Measurements from ENCODE around the gene ABHD5.

The ABHD5 gene

GRCh38 chr3:43710607-43711006, 19.9 kb downstream of the ABHD5 start:
- no peaks in the 10 kb centered on the region for H3K9me3 Mint-ChIP-seq
- H3K36me3 Mint-ChIP-seq (ENCODE audit: low read depth): peaks cover 49% of the 10 kb centered on the region
- no peaks in the 10 kb centered on the region for H3K27me3 Mint-ChIP-seq
- peaks cover 18% of the 10 kb centered on the region for H3K4me1 Mint-ChIP-seq (ENCODE audit: low read depth)
- intact Hi-C loops (cut with micrococcal nuclease): no loop called here
- H3K27ac Mint-ChIP-seq: no peak overlapping the region
- H3K4me3 Mint-ChIP-seq: no peak overlapping the region

GRCh38 chr3:43718296-43718695, 27.6 kb downstream of the ABHD5 start:
- Mint-ChIP-seq H3K9me3 (no peaks in the 10 kb centered on the region), H3K27me3 (no peaks in the 10 kb centered on the region), H3K36me3 (ENCODE audit: low read depth) (peaks cover 67% of the 10 kb centered on the region), H3K4me1 (ENCODE audit: low read depth) (no peaks in the 10 kb centered on the region), H3K27ac (no peak overlapping the region), H3K4me3 (no peak overlapping the region)
- intact Hi-C loops (cut with micrococcal nuclease): no loop called here

DNA sequence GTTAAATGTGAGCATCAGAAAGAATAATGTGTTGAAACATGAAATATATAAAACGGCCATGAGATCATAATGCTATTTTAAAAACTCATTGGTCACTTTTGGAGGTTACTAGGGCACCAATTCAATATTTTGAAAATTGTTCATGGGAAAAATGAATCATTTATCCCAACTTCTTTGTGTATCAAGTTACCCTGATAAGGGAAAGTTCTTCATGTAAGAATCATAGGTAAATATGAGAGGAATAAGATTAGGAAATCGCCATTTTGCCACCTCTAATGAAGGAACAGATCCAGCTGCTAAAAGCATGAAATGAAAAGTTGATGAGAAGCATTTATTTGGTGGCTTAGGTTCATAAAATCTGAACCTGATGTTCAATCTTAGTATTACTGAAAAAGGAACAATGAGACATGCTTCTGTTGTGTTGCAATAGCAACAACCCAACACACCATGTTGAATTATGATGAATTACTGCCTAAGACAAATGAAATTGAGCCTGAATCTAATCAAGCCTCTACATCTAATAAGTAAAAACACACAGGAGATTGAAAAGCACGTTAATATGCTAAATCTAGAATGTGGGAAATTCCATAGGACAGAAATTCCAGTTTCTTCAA, 32.5 kb downstream of the ABHD5 start:
- intact Hi-C loops (cut with micrococcal nuclease): no loop called here
- Mint-ChIP-seq H3K27me3 (no peaks in the 10 kb centered on the region), H3K4me1 (ENCODE audit: low read depth) (no peaks in the 10 kb centered on the region), H3K36me3 (ENCODE audit: low read depth) (peaks cover 43% of the 10 kb centered on the region), H3K27ac (no peak overlapping the region), H3K4me3 (no peak overlapping the region), H3K9me3 (no peaks in the 10 kb centered on the region)

GRCh38 chr3:43726521-43726920, 35.8 kb downstream of the ABHD5 start:
- Mint-ChIP-seq H3K27ac (no peak overlapping the region), H3K27me3 (no peaks in the 10 kb centered on the region), H3K4me3 (no peak overlapping the region), H3K4me1 (ENCODE audit: low read depth) (no peaks in the 10 kb centered on the region), H3K9me3 (no peaks in the 10 kb centered on the region), H3K36me3 (ENCODE audit: low read depth) (peaks cover 37% of the 10 kb centered on the region)
- intact Hi-C loops (cut with micrococcal nuclease): no loop called here

- H3K4me3 Mint-ChIP-seq: no peak overlapping the region
- H3K27ac Mint-ChIP-seq: no peak overlapping the region
- no peaks in the 10 kb centered on the region for H3K27me3 Mint-ChIP-seq
- intact Hi-C loops (cut with micrococcal nuclease): no loop called here
- H3K4me1 Mint-ChIP-seq (ENCODE audit: low read depth): no peaks in the 10 kb centered on the region
- peaks cover 37% of the 10 kb centered on the region for H3K36me3 Mint-ChIP-seq (ENCODE audit: low read depth)
- no peaks in the 10 kb centered on the region for H3K9me3 Mint-ChIP-seq
These were observed 37.2 kb downstream of the ABHD5 start for GRCh38 chr3:43727930-43728329.

GRCh38 chr3:43728476-43728875, 37.7 kb downstream of the ABHD5 start:
- Mint-ChIP-seq H3K27me3 (no peaks in the 10 kb centered on the region), H3K36me3 (ENCODE audit: low read depth) (peaks cover 41% of the 10 kb centered on the region), H3K9me3 (no peaks in the 10 kb centered on the region), H3K27ac (no peak overlapping the region), H3K4me1 (ENCODE audit: low read depth) (no peaks in the 10 kb centered on the region), H3K4me3 (no peak overlapping the region)
- intact Hi-C loops (cut with micrococcal nuclease): no loop called here

GRCh38 chr3:43728947-43729346, 38.2 kb downstream of the ABHD5 start:
- no peak overlapping the region for H3K4me3 Mint-ChIP-seq
- H3K36me3 Mint-ChIP-seq (ENCODE audit: low read depth): peaks cover 45% of the 10 kb centered on the region
- no peak overlapping the region for H3K27ac Mint-ChIP-seq
- no peaks in the 10 kb centered on the region for H3K27me3 Mint-ChIP-seq
- no peaks in the 10 kb centered on the region for H3K4me1 Mint-ChIP-seq (ENCODE audit: low read depth)
- no peaks in the 10 kb centered on the region for H3K9me3 Mint-ChIP-seq
- intact Hi-C loops (cut with micrococcal nuclease): no loop called here

GRCh38 chr3:43729707-43730414, 39.1 kb downstream of the ABHD5 start:
- no peaks in the 10 kb centered on the region for H3K9me3 Mint-ChIP-seq
- no peak overlapping the region for H3K4me3 Mint-ChIP-seq
- no peaks in the 10 kb centered on the region for H3K27me3 Mint-ChIP-seq
- intact Hi-C loops (cut with micrococcal nuclease): no loop called here
- peaks cover 54% of the 10 kb centered on the region for H3K36me3 Mint-ChIP-seq (ENCODE audit: low read depth)
- H3K27ac Mint-ChIP-seq: no peak overlapping the region
- H3K4me1 Mint-ChIP-seq (ENCODE audit: low read depth): no peaks in the 10 kb centered on the region

DNA sequence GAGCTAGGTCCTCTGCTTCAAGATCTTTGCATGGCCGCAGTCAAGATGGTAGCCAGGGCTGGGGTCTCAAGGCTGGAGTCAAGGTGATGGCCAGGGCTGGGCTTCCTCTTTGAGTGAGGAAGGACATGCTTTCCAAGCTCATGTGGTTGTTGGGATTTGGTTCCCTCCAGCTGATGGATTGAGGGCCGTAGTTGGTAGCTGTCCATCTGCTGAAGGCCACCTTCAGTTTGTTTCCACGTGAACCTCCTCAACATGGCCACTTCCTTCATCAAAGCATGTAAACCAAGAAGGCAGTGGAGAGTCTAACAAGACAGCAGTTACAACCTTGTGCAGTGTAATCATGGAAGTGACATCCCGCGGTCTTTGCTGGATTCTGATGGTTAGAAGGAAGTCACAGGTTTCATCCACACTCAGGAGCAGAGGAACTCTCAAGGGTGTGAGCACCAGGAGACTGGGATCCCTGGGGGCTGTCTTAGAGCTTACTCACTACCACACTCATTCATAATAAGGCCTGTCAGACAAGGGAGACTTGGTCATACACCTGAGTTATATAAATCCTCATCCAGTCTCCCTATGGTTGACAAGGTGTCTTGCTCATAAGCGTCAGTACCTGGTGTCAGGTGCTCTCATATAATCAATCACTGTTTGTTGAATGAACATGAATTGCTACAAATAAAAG, 42.1 kb downstream of the ABHD5 start:
- H3K4me3 Mint-ChIP-seq: no peak overlapping the region
- H3K4me1 Mint-ChIP-seq (ENCODE audit: low read depth): no peaks in the 10 kb centered on the region
- H3K36me3 Mint-ChIP-seq (ENCODE audit: low read depth): peaks cover 49% of the 10 kb centered on the region
- no peak overlapping the region for H3K27ac Mint-ChIP-seq
- H3K27me3 Mint-ChIP-seq: no peaks in the 10 kb centered on the region
- H3K9me3 Mint-ChIP-seq: no peaks in the 10 kb centered on the region
- intact Hi-C loops (cut with micrococcal nuclease): no loop called here

DNA sequence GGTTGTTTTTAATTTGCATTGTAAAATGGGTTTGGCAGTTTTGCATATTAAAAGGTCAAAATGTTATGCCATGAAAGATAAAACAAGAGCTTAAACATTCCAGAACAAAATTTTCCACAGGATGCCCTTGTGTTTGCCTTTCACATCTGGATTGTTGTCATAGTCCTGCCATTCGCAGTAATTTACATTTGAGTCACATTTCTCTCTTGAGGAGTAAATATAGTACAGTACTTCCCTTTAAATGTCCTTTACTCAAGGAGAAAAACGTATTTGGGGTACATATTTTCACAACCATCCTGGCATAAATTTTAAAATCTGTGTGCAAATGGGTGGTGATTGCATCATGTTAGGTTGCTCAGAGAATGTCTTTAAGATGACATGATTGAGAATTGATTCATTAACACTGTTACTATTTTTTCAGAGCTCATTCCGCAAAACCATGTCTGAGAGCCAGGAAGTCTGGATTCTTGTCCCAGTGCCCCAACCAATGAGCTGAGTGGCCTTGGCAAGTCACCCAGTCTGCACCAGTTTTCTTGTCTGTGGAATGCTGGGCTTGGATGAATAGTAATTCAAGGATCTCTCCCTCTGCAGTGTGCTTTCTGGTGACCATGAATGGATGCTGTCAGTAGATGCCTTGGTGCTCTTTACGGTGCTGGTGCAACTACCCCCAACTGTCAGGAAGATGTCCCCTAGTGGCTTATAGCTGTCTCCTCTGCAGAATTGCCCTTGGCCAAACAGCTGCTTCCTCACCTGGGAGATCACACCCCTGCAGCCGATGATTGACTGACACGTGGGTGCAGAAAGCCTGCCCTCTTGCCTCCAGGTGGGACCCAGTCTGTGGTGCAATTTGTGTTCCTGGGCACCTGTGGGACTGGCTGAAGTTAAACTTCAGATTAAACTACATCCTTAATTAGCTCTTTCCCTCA, 43.0 kb downstream of the ABHD5 start:
- peaks cover 41% of the 10 kb centered on the region for H3K36me3 Mint-ChIP-seq (ENCODE audit: low read depth)
- H3K27me3 Mint-ChIP-seq: no peaks in the 10 kb centered on the region

DNA sequence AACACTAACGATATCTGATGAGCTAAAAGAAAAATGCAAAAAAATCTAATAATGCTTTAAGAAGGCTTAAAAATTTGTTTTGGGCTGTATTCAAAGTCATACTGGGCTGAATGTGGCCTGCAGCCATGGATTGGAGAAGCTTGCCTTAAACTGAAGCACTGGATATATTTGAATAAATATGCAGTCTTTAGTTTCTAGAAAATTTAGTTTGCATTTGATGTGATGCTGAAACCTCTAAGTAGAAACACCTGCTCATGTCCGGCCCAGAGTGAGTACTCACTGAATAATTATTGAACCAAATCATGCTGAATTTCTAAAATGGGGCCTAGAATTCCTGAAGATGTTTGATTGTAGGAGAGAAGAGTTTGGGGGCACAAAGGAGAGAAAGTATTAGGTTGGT, 43.9 kb downstream of the ABHD5 start:
- H3K4me1 Mint-ChIP-seq (ENCODE audit: low read depth): no peaks in the 10 kb centered on the region
- intact Hi-C loops (cut with micrococcal nuclease): no loop called here
- no peaks in the 10 kb centered on the region for H3K9me3 Mint-ChIP-seq
- peaks cover 33% of the 10 kb centered on the region for H3K36me3 Mint-ChIP-seq (ENCODE audit: low read depth)
- H3K27me3 Mint-ChIP-seq: no peaks in the 10 kb centered on the region
- no peak overlapping the region for H3K4me3 Mint-ChIP-seq
- no peak overlapping the region for H3K27ac Mint-ChIP-seq

More for the DNA sequence above, 43.0 kb downstream of the ABHD5 start:
- H3K4me1 Mint-ChIP-seq (ENCODE audit: low read depth): no peaks in the 10 kb centered on the region
- H3K9me3 Mint-ChIP-seq: no peaks in the 10 kb centered on the region
- no peak overlapping the region for H3K27ac Mint-ChIP-seq
- H3K4me3 Mint-ChIP-seq: no peak overlapping the region
- intact Hi-C loops (cut with micrococcal nuclease): no loop called here

- H3K4me1 Mint-ChIP-seq (ENCODE audit: low read depth): no peaks in the 10 kb centered on the region
- no peak overlapping the region for H3K27ac Mint-ChIP-seq
- H3K4me3 Mint-ChIP-seq: no peak overlapping the region
- no peaks in the 10 kb centered on the region for H3K9me3 Mint-ChIP-seq
- intact Hi-C loops (cut with micrococcal nuclease): no loop called here
- H3K36me3 Mint-ChIP-seq (ENCODE audit: low read depth): peaks cover 30% of the 10 kb centered on the region
- H3K27me3 Mint-ChIP-seq: no peaks in the 10 kb centered on the region
These were observed 44.9 kb downstream of the ABHD5 start for GRCh38 chr3:43735618-43736017.

DNA sequence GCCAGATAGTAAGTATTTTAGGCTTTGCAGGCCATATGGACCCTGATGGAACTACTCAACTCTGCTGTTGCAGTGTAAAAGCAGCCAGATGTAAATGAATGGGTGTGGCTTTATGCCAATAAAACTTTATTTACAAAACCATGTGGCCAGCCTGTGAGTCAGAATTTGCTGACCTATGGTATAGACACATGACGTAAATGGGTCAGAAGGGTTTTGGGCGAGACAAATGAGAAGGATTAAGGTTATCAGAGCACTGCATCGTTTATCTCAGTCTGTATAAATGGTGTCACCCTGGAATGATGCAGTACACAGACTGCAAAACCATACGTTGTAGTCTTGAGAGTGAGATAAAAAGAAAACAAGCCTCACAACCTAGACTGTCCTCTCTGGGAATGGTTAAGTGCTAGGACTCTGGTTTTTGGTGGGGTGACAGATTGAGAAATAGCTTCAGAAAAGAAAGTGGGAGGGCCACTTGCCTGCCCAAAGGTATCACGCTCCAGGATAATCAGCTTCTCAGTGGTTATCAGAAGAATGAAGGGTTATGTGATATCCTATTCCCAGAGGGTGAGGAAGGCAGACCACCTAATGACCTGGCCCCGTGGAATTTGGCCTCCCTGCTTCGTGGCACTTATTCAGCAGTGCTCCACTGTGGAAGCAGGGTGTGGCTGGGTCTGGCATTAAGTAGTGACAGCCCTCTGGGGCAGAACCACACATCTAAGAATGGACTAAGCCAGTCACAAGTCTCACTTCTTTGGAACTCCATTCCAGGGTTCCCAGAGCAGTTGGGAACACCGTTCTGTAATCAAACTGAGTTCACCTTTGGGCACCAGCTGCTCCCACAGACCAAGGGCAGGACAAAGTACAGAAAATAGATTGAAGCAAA, 46.1 kb downstream of the ABHD5 start:
- Mint-ChIP-seq H3K27ac (no peak overlapping the region), H3K27me3 (peaks cover 3% of the 10 kb centered on the region), H3K36me3 (ENCODE audit: low read depth) (peaks cover 30% of the 10 kb centered on the region), H3K4me1 (ENCODE audit: low read depth) (no peaks in the 10 kb centered on the region), H3K4me3 (no peak overlapping the region), H3K9me3 (no peaks in the 10 kb centered on the region)
- intact Hi-C loops (cut with micrococcal nuclease): no loop called here

Data from dendritic cell treated with granulocyte-macrophage colony-stimulating factor and Interleukin-4, amounts not matched to agents 40 ng/mL and 50 ng/mL, for 4 days (primary cell).